ENCODE results near the gene KCTD20.

DNA sequence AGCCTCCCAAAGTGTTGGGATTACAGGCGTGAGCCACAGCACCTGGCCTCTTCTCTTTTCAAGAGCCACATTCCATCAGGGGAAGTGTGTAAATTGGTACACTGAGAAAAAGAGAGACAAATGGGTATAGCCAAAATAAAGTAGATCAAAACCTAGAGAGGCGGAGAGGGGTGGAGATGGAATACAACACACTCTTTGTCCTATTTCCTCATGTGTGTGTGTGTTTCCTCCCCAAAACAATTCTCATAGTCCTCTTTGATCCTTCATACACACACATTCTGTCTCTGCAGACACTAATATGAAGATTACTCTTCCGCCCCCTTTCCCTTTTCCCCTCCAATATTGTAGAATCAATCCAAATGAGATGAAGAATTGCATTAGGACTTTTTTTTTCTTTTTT is 16.2 kb upstream of the KCTD20 start:
- no peak for TF ChIP-seq YY1 (IDR thresholded peaks at IDR 0.05; ENCODE audit: insufficient read depth, insufficient read length)
- no peak for TF ChIP-seq ZNF274 (IDR thresholded peaks at IDR 0.05; ENCODE audit: low read depth, low read length)
- no peak for TF ChIP-seq SUZ12 (IDR thresholded peaks at IDR 0.05; ENCODE audit: extremely low read depth, insufficient read depth, insufficient read length)

All from NT2/D1 (cell line).